Eye (tissue), 1 donor: Measurements from ENCODE around the gene UGT1A8.

Experiments
- DNase-seq: peaks from one replicate; pipeline ENCODE4 v3.0.0-alpha.2; 2015

Gene UGT1A8

DNA sequence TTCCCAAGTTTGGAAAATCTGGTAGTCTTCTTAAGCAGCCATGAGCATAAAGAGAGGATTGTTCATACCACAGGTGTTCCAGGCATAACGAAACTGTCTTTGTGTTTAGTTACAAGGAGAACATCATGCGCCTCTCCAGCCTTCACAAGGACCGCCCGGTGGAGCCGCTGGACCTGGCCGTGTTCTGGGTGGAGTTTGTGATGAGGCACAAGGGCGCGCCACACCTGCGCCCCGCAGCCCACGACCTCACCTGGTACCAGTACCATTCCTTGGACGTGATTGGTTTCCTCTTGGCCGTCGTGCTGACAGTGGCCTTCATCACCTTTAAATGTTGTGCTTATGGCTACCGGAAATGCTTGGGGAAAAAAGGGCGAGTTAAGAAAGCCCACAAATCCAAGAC is 154.7 kb downstream of the UGT1A8 start:
- DNase-seq, result no peak

DNA sequence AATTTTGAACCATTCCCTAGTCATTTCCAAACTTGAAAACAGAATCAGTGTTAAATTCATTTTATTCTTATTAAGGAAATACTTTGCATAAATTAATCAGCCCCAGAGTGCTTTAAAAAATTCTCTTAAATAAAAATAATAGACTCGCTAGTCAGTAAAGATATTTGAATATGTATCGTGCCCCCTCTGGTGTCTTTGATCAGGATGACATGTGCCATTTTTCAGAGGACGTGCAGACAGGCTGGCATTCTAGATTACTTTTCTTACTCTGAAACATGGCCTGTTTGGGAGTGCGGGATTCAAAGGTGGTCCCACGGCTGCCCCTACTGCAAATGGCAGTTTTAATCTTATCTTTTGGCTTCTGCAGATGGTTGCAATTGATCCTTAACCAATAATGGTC is 155.2 kb downstream of the UGT1A8 start:
- DNase-seq, result no peak

DNA sequence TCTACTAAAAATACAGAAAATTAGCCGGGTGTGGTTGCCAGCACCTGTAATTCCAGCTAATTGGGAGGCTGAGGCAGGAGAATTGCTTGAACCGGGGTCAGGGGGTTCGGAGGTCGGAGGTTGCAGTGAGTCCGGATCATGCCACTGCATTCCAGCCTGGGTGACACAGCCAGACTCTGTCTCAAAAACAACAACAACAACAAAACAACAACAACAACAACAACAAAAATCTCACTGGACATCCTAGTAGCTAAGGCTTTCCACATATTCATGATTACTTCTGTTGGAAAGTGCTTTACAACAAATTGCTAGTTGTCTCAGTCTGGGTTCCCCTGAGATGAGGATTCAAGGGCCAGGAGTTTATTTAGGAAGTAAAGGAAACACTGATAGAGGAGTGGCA is 156.4 kb downstream of the UGT1A8 start:
- no peak for DNase-seq

DNA sequence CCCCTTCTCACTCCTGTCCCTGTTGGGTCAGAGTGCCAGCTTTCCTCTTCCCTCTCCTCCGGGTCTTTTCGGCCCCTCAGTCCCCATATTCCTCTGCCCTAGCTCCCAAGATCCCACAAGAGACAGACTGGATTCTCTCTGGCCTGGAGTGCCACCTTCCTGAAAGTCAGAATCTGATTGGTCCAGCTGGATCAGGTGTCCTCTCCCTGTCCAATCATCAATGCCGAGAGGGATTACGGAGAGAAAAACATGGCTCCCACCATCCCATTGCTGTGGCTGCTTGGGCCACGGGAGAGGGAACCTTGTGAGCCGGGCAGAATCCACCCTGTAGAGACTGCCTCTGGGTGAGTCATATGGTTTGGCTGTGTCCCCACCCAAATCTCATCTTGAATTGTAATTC is 158.0 kb downstream of the UGT1A8 start:
- DNase-seq, result no peak

DNA sequence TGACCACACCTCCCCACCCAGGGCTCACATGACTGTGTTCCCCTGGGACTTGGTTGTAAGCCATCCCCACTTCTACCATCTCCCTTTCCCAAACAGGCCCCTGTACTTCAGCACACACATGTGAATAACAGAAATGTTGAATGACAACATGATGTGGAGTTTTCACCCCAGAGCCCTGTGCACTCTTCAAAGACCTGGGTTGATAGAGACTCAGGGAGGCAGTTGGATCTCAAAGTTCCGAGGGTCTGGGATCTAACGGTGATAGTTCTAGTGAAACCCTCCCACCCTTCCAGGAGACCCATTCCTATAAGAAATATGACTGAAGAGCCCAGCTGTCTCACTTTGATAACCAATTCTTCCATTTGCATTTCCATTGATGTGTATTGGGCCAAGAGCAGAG is 160.6 kb downstream of the UGT1A8 start, which contains the start of gene MROH2A:
MROH2A (plus strand) TSS at position 301 of the 400 bp plus-strand sequence. CDS start 1,029 bp downstream, outside the sequence.
- DNase-seq, result no peak

DNA sequence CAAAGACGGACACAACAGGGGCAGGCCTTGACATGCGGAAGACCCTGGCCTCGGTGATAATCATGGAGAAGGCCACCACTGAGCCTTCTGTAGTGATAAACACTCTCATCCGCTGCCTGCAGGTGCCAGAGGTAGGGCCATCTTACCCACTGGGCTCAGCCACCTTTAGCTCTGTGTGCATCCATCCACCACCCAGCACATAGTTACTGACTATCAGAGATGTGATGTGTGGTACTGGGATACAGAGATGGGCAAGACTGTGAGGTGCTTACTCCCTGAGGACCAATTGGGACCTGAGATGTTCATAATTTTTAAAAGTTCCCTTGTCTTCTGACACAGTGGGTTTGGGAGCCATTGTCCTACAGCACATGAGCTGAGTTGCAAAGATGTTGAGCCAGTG is 162.3 kb downstream of the UGT1A8 start:
- DNase-seq, result no peak

DNA sequence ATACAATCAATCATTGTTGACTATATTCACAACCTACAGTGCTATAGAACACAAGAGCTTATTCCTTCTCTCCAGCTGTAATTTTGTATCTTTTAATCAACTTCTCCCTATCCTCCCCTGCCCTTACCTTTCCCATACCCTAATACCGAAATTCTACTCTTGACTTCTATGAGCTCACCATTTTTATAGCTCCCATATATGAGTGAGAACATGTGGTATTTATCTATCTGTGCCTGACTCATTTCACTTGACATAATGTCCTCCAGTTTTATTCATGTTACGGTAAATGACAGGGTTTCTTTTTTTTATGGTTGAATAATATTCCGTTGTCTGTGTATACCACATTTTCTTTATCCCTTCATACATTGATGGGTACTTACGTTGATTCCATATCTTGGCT is 163.3 kb downstream of the UGT1A8 start:
- no peak for DNase-seq

DNA sequence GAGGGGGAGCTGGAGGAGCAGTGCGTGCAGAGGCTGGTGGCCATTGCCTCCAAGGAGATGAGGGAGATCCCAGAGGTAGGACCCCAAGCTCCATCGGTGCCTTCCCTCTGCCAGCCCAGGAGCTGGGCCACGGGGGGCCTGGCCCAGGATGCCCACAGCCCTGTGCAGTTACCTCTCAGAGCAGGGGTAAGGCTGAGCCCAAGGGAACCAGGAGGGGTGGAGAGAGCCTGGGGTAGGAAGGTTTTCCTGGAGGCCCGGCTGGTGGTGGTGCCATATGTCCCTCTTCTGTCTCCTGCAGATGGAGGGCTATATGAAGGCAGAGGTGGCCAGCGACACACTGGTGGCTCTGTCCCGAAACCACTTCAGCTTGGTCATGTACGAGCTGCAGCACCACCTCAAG is 172.1 kb downstream of the UGT1A8 start:
- no peak for DNase-seq

DNA sequence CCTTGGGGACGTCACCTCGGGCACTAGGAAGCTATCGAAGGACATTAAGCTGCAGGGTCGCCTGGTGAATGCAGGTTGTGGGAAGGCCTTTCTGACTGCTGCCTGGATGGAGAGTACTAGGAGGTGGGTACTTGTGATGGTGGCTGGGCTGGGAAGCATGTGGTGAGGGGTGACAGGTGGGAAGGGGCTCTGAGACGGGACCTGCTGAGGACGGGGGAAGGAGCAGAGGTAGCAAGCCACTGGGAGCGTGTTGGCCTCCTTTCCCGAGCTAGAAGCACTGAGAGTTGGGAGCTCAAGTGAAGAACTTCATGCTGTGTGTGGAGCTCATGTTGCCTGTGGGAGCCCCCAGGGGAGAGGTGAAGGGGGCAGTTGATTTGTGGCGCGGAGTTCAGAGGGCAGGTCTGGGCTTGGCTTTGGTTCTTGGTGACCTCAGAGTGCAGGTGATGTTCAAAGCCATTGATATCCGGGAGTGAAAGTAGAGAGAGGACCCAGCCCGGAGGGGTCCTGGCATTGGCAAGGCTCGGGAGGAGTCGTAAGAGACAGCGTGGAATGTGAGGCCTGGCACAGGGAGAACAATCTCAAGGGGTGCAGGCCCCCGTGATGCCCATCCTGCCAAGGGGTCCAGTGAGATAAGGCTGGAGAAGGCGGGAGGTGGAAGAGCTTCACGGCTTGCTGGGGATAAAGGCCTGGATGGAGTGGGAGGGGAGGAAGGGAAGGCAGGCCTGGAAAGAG is 173.9 kb downstream of the UGT1A8 start:
- no peak for DNase-seq

DNA sequence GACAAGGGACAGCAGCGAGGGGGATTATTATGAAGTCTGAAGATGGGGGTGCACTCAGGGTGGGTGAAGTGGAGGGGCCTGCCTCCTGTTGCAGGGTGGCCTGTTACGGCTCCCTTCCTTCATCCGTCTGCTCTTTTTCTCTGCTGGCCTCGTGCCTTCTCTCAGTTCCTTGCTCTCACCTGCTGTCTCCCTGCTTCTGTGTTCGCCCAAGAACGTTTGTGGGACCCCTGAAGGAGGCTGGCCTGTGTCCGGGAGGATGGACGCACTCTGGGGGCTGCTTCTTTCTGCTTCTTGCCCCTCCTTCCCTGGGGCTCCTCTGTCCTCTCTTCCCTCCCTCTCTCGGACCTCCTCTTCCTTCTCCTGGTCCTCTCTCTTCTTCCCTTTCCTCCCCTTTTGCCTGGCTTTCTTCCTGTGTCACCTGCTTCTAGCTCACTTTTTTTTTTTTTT is 174.5 kb downstream of the UGT1A8 start:
- DNase-seq, result no peak

DNA sequence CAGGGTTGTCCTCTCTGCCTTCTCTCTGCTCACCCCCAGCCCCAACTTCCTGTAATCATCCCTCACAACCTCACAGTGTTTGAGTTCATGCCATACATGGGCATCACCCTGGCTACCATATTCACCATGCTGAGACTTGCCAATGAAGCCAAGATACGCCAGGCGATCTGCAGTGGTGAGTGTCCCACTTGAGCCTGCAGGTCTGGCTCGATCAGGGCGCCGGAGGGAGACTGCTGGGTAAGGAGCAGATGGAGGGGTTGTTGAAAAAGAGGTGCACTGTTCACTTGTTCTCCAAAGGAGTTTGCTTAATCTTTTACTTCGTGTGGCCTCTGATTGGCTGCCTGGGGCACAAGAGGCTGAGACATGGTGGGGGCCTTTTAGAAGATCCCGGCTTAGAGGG is 175.3 kb downstream of the UGT1A8 start:
- DNase-seq, result no peak

DNA sequence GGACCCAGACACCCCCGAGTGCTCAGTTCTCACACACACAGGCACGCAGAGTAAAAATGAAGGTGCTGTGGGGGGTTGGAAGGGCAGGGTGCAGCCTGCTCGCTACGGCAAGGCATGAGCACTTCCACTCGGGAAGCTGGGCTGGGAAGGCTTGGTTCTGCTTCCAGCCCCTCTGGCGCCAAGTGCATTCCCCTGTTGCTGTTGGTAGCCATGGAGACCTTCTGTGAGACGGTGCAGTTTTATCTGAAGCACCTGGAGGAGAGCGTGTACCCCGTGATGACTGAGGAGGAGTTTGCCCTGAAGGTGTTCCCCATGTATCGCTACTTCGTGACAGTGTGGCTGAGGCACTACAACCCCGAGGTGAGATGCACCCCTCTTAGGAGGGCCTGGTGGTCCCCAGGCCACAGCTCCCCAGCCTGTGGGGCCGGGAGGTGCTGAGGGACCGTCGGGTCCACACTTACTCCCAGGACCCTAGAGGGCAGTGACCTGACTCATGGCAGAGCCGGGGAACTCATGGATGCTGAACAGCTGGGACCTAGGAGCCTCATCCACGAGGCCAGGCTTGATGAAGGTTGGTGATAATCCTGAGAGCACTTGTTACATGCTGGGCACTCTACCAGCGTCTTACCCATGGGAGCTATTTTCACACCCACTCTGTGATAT is 176.2 kb downstream of the UGT1A8 start:
- DNase-seq, result no peak

DNA sequence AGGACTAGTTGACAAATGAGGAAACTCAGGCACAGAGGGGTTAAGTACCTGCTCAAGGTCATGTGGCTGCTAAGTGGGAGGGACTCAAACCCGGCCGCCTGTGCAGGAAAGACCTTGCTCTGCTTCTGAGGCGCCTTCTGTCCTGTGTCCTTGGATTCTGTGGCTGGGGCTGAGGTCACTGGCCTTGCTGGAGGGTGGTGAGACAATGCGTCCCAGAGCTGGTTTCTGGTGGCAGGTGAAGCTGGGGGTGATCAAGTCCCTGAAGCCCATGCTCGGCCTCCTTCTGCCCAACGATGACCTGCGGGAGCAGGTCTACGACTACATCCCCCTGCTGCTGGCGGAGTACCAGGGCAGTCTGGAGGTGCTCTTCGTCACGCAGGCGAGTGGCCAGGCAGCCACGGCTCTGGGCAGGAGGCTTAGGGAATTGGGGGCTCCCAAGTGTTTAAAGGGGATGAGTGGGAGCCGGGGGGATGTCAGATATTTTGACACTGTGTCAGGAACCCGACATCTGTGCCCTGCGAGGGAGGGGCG is 176.8 kb downstream of the UGT1A8 start:
- no peak for DNase-seq

DNA sequence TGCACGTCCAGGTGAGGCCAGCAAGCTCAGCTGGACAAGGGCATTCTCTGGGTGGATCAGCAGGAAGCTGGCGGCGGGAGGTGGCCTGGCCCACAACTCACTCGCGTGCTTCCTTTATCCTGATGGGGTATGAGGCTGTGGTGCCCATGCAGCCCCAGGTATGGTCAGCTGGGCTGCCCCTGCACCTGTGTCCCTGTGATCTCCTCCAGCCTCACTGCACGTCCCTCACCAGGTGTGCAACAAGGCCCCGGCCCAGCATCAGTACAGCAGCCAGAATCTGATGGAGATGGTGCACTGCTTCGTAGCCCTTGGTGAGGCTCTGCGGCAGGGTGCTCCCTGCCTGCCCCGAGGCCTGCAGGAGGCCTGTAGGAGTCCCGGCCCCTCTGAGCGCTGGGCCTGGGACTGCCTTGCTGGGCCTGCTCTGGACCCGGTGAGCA is 178.3 kb downstream of the UGT1A8 start:
- DNase-seq, result no peak

DNA sequence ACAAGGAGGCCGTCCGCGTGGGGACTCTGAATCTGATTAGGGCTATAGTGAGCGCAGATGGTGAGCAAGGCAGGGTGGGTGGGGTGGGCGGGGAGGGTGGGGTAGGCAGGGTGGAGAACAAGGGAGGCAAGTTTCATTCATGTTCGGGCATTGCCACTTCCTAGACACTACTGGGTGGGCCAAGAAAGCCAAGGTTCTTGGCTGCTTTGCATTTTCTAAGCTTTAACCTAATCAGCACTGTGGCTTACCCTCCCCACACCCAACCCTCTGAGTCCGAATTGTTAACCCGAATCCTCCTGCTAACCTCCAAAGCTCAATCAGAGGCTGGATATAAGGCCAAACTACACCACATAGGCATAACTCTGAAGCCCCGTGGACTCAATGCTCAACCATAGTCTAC is 178.8 kb downstream of the UGT1A8 start:
- no peak for DNase-seq

DNA sequence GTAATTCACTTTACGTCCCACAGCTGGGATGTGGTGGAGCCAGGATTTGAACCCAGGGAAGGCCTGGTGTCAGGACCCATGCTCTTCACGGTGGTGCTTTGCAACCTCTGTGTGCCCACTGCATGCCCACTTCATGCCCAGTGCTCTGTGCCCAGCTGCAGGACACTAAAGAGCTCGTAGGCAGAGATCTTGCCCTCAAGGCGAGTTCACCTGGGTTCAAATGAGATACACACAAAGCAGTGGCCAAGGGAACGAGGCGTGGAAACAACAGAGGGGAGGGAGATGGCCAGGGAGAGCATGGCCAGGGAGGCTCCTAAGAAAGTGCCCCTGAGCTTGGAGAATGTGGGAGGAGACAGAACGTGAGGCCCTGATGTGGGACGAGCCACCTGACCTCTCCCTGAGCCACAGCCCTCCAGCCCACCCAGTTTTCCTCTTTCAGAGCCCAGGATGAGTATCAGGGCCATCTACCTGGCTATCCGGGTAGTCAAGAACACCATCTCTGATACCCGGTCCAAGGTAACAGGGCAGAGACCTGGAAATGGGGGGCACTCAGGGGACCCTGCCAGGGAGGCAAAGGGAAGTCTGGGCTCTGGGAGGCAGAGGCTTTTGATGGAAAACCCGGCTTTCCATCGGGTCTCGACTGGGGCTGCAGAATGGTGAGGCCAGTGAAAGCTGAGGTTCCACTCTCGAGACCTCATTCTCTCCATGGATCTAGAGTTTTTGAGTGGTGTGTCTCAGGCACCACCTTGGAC is 181.1 kb downstream of the UGT1A8 start:
- DNase-seq, result no peak

DNA sequence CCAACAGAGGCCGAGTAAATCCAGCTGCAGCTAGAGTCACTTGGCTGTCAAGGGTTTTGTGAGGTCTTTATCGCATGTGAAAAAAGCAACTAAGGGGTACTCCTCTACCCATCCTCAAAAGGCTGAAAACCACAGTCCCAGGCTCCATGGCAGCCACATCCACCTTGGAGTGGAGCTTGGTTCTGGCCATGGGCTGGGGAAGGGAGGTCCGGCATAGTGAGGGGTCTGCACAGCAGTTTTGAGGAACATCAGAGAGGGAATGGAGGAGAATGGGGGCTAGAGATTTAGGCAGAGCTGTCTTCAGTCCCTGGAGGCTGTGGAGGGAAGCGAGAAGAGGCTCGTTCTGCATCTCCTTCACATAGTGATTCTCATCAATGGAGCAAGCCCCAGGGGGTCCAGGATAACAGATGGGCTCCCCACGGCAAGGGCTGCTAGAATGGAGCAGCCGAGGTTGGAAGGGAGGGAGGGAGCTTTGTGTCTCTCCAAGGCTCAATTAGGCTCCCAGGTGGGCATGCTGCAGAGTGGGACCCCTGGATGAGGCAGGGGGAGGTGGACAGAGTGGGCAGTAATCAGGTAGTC is 181.7 kb downstream of the UGT1A8 start:
- peak; percentile 7 for DNase-seq

DNA sequence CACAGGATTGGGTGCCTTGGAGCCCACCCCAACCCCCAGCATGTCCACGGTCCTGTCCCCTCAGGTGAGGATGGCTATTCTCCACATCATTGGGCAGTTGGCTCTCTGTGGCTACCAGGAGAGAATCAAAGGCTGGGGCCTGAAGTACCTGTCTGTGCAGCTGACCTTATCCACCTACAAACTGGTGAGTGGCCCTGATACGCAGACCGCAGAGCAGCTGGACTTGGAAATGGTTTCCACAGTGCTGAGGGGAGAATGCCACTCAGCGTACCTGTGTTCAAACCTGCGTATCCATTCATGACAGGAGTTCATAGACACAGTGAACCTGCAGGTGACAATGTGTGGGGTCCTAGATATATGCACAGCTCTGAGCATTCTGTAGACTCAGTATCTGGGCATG is 182.3 kb downstream of the UGT1A8 start:
- DNase-seq, result no peak

DNA sequence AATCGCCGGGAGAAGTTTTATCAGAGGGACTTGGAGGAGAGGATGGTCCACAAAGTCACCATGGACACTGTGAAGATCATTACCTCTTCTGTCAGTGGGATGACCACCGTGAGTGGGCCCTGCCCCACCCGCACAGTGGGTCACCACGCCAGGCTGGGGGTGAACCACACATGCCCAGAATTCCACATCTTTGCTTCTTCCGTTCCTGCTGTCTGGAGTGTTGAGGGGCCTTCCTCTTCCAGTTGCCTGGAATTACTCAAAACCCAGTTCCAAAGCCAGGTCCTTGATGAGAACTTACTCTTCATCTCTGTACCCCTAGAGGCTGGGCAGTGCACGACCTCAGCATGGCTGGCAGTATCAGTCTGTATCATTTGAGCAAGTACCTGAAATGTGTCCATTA is 182.8 kb downstream of the UGT1A8 start:
- DNase-seq, result no peak

DNA sequence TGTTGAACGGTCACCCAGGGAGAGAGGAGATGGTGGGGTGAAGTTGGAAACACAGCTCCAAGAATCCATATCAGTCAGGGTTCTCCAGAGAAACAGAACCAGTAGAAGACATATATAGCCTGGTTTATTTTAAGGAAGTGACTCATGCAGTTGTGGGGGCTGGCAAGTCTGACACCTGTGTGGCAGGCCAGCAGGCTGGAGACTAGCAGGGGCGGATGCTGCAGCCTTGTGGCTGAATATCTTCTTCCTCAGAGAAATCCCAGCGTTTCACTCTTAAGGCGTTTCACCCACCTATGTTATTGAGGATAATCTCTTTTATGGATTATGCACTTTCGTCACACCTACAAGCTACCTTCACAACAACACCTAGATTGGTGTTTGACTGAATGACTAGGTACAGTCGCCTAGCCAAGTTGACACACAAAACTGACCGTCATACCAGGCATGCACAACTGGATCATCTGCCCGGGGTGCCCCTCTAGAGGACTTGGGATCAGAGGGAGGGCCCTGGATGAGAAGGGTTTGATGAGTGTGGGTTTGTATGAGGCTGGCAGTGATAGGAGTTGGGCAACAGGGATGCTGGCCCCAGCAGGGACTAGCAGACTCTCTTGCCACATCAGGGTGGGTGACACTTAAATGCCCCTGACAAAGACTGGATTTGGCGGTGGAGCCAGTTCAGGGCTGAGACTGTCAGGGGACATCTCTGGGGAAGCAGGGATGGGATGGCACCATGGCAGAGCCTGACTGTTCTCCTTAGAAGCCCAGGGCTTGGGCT is 184.1 kb downstream of the UGT1A8 start:
- DNase-seq, result no peak

DNA sequence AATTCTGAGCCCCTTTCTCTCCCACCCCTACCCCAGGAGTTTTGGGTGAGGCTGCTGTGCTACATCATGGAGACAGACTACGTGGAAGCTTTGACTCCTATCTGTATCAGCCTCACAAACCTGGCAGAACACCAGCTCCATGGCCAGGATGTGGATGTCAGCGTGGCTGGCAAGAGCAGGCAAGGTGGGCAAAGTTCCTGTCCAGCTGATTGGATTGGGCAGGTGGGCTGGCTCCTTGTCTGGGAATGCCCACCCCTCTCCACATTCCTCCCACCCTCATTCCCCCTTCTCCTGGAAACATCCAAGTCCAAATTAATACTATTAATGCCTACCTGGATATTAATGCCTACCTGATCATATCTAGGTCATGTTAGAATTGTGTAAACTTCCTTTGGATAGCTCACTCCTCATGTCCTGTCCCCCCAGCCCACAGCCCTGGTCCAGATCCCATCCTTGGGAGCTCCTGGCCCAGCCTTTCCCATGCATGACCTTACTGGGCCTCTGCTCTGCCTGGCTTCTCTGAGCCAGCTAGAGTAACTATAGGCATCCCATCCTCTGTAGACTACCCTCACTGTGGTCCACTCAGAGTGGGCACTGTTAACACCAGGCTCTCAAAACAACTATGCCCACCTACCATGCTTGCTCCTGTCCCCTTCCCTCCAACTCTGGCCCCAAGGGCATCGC is 184.8 kb downstream of the UGT1A8 start:
- DNase-seq, result no peak
